Stimulated activated naive CD4-positive, alpha-beta T cell treated with Interleukin-2 at 50 U/mL for 16 hours (primary cell): ENCODE data around the gene MRPL39.
A peak's percentile ranks its signal among the peaks of the same experiment; 100 is the strongest.
"Not testable (repeated sequence)": the region's sequence is repeated elsewhere in the genome, so short reads cannot be mapped to it uniquely, and the experiment has no call there.

Experiments used
- DNase-seq: peaks from one replicate; lab custom pipeline; 2025; lab: John Stamatoyannopoulos, UW

The MRPL39 gene

DNA sequence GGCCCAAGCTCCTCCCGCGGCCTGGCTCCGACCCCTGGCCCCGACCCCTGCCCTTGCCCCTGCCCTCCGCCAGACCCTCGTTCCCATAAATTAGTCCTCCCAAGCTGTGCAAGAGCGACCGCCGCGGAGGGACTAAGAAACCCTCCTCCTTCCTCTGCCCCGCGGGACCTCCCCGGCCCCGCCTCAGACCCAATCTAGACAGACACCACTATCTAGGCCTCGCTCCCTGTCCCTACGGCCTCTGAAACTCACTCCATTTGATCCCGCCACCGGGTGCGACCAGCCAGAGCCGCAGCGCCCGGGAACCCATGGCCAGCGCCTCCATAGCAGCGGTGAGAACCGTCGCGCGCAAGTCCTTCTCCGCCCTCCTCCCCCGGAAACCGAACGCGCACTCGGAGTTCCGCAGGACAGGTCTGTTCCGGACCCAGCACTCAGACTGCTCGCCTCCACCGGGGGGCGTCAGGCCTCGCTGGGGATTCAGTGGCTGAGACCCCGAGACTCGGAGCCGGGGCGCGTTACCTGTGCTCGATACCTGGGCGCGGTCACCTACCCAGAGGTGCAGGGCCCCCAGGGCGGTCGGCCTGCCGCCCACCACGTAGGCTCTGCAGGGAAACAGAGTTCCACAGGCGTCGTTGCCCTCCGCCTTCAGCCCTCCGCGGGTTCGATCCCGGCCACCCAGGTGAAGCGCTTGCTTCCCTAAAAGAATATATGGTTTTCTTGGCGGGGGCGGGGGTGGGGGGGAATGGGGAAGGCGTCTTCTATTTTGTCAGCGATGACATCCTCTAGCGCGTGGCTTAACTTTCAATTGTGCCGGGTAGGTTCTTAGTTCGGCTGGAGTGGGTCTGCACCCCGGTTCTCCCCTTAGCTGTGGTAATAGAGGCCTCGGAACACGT is at the start of gene MRPL39:
TSS of gene MRPL39 (minus strand) at position 331 of the 893 bp plus-strand sequence. CDS start at position 325, 6 bp downstream.
- DNase-seq: peak; percentile 84

DNA sequence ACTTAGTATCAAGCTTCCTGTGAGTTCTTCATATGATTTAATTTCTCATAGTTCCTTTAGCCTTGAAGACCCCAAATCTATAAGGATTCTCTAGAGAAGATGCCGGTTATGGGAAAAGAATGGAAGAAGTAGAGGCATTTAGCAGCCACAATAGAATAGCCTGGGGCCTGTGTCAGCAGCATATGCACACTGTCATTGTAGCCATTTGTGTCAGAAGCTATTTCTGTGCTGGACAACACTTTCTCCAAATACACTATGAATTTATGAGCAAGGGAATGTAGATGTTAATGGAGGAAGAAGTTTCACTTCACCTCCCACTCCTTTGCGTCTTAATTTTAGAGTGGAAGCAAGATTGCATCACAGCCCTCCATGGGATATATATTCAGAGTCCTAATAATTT is 49.1 kb upstream of the MRPL39 start:
- DNase-seq: no peak

DNA sequence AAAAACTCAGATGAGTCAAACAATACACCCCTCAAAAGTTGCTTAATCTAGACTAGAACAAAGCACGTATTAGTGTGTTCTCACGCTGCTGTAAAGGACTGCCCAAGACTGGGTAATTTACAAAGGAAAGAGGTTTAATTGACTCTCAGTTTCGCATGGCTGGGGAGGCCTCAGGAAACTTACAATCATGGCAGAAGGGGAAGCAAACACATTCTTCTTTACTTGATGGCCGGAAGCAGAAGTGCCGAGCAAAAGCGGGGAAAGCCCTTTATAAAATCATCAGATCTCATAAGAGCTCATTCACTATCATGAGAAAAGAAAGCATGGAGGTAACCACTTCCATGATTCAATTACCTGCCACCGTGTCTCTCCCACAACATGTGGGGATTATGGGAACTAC is 41.9 kb upstream of the MRPL39 start:
- no peak for DNase-seq

DNA sequence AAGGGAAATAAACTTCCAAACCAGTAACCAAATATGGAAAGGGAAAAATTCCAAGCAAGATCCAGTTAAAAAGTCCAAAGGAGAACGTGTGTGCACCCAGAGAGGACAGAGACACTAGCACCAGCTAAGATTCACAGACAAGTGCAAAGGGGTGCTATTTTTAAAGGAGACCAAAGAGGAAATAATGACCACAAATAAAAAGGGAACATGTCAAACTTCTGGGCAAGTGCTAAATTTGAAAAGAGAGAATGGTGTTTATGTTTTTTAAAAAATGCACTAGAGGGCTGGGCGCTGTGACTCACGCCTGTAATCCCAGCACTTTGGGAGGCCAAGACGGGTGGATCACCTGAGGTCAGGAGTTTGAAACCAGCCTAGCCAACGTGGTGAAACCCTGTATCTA is 40.4 kb upstream of the MRPL39 start:
- DNase-seq: no peak

DNA sequence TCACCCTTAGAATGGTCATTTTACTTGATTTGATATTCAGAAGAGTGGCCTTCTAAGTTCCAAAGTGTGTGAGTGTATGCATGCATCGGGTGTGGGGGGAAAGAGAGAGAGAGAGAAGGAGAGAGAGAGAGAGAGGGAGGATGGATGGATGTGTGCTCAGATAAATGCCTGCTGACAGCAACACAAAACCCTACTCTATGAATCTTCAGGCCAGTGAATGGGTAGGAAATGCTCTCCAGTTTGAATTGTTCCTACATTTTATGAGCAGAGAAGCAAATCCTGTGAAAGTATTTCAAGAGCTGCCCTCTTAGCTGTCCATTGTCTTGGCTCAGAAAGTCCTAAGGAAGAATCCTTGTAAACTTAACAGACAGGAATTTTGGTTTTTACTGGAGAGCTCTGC is 39.2 kb upstream of the MRPL39 start:
- DNase-seq: no peak

DNA sequence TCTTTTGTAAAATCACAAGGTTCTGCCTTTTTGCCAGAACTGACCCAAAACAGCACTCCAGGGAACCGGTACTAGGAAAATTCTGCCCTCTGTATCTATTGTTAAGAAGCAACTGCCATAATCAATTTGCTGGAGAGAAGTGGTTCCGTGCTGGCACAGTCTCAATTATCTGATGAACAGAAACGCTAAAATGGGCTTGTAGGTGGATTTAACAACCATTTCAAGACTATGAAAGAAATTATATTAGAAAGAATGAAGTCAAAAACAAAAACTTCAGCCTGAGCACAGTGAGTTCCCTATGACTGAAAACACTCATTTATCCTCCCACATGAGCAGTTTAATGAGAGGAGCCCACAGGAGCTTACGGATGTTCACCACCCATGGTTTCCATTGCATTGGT is 36.2 kb upstream of the MRPL39 start:
- no peak for DNase-seq

DNA sequence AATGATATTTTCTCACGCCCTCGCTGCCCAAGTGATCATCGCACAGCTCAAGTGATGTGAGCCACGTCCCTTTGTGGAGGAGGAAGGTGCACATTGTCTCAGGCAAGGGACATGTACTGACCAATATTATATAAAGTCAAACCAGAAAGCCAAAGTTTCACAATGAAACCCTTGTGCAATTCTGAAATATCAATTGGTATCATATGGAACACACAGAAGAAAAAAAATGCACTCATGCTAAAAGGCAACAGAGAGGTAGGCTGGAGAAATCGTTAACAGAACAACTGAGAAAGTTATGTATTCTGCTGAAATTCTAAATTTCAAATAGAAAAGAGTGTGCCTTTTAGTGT is 33.6 kb upstream of the MRPL39 start:
- DNase-seq: no peak

DNA sequence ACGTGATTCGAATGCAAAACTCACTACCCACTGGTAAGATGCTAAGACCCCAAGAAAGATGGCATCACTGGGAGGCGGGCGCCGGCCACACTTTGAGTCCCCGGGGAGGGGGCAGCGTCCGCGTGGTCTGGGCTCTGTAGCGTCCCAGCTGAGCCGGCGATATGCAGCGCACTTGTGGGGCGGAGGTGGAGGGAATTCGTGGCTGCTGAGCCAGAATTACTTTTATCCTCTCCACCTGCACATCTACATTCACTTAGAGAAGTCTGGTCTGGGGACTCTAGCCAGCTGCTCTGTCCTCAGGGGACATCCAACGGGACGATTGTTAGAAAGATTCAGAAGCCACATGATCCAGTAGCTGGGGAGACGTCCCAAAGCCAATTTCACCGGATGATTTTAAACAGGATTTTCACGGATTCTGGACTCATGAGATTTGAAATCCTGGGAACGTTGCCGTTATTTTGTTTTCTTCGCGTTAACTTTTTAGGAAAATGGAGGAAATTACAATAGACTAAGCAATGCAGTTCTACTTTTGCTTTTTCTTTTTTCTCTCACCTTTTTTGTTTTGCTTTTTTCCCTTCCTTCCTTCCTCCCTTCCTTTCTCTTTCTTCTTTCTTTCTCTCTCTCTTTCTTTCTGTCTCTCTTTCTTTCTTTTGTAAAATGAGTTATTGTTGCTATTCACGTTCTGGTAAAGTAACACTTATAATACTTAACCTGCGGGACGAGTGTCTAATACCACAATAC is 33.1 kb upstream of the MRPL39 start:
- DNase-seq: no peak

DNA sequence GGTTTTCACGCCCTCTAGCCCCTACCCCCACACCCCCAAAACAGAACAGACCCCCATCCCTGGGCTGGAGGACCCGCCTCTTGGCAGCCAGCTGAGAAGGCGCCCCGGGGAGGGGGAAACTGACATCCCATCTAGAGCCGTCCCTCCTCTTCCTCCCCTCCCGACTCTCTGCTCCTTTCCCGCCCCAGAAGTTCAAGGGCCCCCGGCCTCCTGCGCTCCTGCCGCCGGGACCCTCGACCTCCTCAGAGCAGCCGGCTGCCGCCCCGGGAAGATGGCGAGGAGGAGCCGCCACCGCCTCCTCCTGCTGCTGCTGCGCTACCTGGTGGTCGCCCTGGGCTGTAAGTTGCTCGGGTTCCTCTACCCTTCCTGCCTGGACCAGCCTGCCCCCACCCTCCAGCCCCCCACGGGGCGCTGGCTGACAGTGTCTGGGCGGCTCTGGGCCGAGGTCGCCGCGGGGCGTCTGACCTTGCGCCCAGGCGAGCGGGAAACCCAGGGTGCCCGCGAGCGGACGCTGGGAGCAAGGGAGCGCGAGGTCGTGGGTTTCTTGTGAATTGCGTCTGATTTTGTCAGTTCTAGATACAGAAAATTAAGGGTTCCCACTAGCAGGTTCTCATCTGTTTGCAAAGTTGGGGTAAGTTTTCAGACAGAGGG is 32.4 kb upstream of the MRPL39 start:
- DNase-seq: peak; percentile 16

DNA sequence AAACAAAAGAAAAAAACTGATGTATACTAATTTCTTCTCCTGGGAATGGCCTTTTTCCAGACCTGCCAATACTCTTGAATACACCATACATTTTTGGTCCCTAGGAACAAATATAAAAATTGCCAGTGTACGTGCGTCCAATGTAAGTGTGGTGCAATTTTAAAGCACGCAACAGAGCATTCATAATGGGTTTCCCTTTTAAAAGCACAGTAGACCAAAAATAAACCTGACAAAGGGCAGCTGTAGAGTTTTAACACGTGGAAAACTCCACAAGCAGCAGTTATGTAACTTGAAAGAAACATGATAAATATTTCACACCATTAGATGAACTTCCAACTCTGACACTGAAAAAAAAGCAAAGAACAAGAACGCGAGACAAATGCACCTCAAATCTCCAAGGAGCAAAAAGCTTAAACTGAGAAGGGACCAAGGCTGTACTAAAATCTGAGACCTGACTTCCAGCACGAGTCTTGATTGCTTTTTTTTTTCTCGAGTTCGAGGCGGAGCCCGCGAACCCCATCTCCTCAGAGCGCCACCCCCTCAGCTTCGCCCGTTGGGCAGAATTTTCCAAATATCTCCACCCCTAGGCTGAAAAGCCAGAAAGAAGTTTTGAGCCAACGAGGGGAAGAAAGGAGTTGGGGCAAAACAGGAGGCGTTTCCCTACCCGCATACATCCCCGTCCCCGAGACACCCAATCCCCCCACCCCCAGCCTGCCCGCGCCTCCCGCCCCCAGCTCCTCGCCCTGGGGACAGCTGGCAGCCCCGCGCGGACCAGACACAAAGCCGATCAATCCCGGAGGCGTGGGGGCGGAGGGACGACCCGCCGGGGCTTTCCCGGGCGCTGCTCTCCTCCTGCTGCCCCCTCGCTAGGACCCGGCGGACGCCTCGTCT is 31.6 kb upstream of the MRPL39 start, which contains the start of gene JAM2:
TSS of gene JAM2 (plus strand) at position 599 of the 891 bp plus-strand sequence. CDS start 564 bp downstream, outside the sequence.
- DNase-seq: no peak

DNA sequence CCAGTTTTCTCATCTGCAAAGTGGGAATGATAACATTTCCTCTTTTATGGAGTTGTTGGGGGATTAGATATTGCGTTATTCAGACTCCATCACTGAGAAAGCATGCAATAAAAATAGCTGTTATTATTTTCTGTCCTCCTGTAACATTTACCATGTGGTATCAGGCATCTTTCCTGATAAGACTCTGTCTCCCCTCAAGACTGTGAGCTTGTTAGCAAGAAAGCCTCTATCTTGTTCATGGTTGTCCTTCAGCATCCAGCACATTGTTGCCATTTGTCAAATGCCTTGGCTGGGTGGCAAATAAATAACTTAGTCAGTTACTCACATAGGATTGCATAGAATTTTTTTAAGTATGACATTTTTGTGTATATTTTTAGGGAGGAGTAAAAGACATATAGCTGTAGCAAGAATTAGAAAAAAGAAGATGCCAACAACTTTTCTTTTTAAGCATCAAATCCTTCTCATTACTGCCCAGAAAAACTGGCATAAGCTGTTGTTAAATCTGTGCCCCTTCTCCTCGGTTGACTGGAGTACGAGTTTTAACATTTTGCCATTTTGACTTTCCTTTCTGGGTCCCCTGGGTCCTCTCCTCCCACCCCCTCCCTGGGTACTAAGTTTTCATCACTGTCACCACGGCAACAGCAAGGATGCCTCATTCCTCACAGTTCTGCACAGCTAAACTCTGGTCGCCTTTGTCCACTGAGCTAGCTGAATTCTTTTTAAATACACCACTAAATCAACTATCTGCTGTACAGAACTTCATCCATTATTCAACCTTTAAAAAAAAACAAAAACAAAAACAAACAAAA is 30.8 kb upstream of the MRPL39 start:
- no peak for DNase-seq

DNA sequence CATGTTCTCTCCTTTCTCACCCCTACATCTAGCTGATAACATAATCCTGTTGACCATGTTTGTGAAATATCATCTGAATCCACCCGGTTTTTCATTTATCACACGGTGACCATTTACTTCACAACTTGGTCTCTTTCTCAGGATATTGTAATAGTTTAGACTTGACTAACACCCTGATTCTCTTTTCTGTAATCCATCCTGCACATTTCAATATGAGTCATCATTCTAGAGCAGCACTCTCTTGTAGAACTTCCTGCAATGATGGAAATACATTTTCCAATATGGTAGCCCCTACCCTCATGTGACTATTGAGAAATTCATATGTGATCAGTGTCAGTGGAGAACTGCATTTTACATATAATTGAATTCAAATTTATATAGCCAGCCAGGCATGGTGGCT is 29.4 kb upstream of the MRPL39 start:
- DNase-seq: no peak

DNA sequence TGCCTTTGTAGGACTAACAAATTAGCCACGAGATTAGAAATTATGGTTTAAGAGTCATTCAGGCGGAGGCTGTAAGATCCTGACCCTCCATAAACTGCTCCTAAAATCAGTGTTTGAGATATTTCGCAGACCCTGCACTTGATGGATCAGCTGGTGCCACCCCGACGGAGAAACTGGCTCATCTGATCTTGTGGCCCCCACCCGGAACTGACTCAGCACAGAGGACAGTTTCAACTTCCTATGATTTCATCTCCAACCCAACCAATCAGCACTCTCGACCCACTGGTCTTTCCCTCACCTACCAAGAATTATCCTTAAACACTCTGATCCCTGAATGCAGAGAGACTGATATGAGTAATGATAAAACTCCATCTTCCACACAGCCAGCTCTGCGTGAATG is 28.0 kb upstream of the MRPL39 start:
- DNase-seq: no peak

DNA sequence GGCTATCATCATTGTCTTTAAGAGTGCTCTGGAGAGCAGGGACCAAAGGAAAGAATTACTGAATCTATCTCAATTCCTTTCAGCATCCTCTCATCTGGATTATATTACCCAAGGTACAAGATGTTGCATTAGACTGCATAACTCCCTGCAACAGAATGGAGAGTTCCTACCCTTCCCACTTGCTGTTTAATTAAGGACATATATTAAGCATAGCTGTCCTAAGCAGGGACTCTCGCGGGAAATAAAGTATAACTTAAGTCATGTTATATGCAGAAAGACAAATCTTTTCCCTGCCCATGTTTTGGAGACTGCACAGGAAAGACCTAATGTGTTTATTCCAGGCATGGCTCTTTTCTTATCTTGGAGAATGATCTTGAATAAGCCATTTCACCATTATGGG is 25.0 kb upstream of the MRPL39 start:
- no peak for DNase-seq

DNA sequence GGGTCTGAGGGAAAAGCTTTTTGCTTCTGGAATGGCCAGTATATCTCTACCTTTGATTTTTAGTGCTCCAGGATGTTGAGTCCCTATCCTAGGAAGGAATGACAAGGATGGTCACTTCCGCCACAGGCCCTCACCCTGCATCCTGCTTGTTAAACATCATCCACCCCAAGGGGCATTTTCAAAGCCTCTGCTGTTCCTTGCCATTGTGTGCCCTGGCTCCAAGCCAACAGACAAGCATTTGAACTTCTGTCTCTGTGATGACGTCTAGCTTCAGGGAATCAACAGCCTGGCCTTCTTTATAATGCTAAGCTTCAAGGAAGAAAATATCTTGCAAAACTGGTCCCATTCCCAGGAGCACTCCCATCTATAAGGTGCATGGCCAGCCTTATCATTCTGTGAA is 19.5 kb upstream of the MRPL39 start:
- no peak for DNase-seq

DNA sequence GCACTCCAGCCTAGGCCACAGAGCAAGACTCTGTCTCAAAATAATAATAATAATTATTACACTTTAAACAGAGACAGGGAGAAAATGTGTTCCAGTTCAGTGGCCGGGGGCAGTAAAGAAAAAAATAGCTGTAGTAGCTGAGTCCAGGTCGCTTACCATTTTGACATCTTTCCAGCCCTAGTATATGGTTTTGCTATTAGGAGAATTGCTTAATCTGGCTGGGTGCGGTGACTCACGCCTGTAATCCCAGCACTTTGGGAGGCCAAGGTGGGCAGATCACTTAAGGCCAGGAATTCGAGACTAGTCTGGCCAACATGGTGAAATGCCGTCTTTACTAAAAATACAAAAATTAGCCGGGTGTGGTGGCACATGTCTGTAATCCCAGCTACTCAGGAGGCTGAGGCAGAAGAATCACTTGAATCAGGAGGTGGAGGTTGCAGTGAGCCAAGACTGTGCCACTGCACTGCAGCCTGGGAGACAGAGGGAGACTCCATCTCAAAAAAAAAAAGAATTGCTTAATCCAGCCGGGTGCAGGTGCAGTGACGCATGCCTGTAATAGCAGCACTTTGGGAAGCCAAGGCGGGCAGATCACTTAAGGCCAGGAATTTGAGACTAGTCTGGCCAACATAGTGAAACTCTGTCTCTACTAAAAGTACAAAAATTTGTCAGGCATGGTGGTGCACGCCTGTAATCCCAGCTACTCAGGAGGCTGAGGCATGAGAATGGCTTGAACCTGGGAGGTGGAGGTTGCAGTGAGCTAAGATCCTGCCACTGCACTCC is 18.7 kb upstream of the MRPL39 start:
- not testable (repeated sequence) for DNase-seq

DNA sequence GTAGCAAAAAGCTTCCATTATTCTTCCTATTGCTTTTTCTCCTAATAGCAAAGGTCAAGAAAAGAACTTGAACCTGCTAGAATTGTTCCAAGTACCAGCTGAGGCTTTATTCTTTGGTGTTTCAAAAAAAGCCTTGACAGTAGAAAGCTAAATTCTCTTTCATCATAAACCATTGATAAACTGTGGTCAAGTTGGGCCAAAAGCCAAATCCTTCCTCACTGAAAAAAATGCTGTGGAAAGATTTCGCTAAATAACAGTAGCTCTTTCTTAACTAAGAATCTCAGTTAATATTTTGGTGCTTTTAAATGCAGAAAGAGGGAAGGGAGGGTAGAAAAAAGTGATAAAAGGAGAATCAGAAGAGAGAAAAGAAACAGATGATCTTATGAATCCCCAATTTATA is 17.8 kb upstream of the MRPL39 start:
- DNase-seq: no peak

DNA sequence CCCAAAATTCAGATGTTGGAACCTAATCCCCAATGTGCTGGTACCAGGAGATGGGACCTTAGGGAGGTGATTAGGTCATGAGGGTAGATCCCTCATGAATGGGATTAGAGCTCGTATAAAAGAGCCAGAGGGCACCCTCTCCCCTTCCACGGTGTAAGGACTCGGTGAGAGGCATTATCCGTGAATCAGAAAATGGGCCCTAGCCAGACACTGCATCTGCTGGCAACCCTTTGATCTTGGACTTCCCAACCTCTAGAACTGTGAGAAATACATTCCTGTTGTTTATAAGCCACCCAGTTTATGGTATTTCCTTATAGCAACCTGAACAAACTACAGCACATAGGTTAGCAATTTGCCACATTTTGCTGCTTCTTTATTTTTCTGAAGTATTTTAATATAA is 17.2 kb upstream of the MRPL39 start:
- DNase-seq: no peak

DNA sequence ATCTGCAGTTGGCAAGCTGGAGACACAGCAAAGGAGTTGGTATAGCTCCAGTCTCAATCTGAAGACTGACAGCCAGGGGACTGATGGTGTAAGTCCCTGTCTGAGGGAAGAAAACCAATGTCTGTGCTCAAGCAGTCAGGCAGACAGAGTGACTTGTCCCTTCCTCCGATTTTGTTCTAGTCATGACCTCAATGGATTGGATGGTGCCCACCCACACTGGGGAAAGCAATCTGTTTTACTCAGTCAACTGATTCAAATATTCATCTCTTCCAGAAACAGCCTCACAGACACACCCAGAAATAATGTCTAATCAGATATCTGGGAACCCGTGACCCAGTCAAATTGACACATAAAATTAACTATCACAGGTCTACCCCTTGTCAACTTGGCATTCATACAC is 11.9 kb upstream of the MRPL39 start:
- DNase-seq: no peak

DNA sequence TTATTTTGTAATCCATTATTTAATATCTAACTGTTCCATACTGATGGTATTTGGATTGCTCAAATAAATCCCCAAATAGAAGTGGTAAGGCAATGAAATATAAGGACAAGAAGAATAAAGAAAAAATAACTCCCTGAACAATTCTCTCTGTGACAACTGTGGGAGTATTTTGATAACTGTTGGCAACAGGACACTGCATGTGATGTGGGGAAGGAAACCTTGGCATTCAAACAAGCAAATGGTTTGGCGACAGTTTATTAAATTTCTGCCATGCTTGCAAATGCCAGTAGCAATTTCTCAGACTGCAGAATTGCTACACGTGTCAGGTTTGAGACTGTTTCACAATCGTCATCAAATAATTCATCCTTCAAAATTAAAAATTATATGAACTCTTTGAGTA is 8.6 kb upstream of the MRPL39 start:
- no peak for DNase-seq
